GM12864 (cell line): ENCODE data around the gene MAVS.
"Not testable (repeated sequence)": the region's sequence is repeated elsewhere in the genome, so short reads cannot be mapped to it uniquely, and the experiment has no call there.

ENCODE experiments used
- DNase-seq: peaks from one replicate; pipeline ENCODE4 v3.0.0-alpha.2; 2011; ENCODE audit warnings: low read depth
- H3K4me3 ChIP-seq: 2 replicates; pipeline ENCODE4 v1.5.1; 2011; ENCODE audit warnings: mild to moderate bottlenecking, low read depth, low read length, control low read depth
- TF ChIP-seq, protein P1 (sequence below): IDR thresholded peaks from 2 replicates; pipeline ENCODE4 v1.5.1; 2011; ENCODE audit warnings: low read depth, mild to moderate bottlenecking, moderate library complexity, low read length, control low read depth, inconsistent platforms; ENCODE audit errors: missing control alignments

The MAVS gene

DNA sequence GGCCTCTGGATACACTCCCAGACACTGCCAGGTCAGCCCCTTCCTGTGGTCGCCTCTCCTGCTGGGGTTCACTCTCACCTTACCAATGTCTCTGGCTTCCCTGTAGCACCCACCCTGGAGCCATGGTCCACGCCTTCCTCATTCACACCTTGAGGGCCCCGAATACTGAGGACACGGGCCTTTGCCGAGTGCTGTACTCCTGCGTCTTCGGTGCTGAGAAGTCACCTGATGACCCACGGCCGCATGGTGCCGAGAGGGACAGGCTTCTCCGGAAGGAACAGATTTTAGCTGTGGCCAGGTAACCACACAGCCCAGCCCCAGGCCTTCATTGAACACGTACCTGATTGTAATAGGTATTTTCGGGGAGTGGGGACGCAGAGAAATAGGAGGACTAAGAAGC, 24.6 kb upstream of the MAVS start:
- TF ChIP-seq, protein P1, sequence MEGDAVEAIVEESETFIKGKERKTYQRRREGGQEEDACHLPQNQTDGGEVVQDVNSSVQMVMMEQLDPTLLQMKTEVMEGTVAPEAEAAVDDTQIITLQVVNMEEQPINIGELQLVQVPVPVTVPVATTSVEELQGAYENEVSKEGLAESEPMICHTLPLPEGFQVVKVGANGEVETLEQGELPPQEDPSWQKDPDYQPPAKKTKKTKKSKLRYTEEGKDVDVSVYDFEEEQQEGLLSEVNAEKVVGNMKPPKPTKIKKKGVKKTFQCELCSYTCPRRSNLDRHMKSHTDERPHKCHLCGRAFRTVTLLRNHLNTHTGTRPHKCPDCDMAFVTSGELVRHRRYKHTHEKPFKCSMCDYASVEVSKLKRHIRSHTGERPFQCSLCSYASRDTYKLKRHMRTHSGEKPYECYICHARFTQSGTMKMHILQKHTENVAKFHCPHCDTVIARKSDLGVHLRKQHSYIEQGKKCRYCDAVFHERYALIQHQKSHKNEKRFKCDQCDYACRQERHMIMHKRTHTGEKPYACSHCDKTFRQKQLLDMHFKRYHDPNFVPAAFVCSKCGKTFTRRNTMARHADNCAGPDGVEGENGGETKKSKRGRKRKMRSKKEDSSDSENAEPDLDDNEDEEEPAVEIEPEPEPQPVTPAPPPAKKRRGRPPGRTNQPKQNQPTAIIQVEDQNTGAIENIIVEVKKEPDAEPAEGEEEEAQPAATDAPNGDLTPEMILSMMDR = no peak
- no peak for DNase-seq

GRCh38 chr20:3823881-3824280, 22.8 kb upstream of the MAVS start:
- H3K4me3 ChIP-seq = no peak overlapping the region
- TF ChIP-seq, protein P1 = no peak
- DNase-seq = no peak

More for the DNA sequence above, 24.6 kb upstream of the MAVS start:
- H3K4me3 ChIP-seq = no peak overlapping the region

- H3K4me3 ChIP-seq = no peak overlapping the region
- TF ChIP-seq, protein P1 = no peak
- DNase-seq = no peak
Measured at GRCh38 chr20:3825526-3825925, 21.1 kb upstream of the MAVS start.

DNA sequence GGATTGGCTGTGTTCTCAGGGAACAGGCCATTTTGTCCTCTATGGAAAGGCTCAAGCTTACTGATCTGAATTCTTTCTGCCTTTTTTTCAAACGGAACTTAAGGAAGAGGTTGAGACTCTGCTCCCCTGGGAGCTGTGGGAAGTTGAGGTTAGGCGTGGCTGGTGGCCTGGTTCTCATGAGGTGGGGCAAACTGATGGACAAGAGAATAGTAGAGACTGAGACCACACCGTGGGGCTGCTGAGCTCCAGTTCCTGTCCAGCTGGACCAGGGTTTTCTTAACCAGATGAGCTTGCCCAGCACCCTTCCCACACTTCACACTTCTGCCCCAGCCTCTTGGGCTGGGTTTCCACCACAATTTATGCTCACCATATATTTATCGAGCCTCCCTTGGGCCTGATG, 20.2 kb upstream of the MAVS start:
- DNase-seq = no peak
- TF ChIP-seq, protein P1 = no peak
- H3K4me3 ChIP-seq = no peak overlapping the region

DNA sequence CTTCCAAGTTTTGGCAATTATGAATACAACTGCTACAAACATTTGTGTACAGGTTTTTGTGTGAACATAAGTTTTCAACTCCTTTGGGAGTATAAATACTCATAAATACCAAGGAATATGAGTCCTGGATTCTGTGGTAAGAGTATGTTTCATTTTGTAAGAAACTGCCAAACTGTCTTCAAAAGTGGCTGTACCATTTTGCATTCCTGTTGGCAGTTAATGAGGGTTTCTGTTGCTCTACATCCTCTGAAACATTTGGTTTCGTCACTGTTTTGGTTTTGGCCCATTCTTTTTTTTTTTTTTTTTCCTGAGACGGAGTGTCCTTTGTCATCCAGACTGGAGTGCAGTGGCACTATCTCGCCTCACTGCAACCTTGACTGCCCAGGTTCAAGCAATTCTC, 17.8 kb upstream of the MAVS start:
- DNase-seq = no peak
- TF ChIP-seq, protein P1 = no peak

DNA sequence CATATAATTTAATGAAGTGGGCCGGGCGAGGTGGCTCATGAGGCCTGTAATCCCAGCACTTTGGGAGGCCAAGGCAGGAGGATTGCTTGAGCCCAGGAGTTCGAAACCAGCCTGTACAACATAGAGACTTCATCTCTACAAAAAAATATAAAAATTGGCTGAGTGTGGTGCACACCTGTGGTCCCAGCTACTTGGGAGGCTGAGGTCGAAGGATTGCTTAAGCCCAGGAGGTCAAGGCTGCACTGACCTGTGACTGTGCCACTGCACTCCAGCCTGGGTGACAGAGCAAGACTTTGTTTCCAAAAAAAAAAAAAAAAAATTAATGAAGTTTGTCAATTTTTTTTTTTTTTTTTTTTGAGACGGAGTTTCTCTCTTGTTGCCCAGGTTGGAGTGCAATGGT, 16.7 kb upstream of the MAVS start:
- not testable (repeated sequence) for H3K4me3 ChIP-seq, DNase-seq

More for the DNA sequence above, 17.8 kb upstream of the MAVS start:
- no peak overlapping the region for H3K4me3 ChIP-seq

- no peak overlapping the region for H3K4me3 ChIP-seq
- DNase-seq = no peak
- TF ChIP-seq, protein P1 = no peak
Measured at GRCh38 chr20:3836132-3836531, 10.5 kb upstream of the MAVS start.

GRCh38 chr20:3839328-3839727, 7.3 kb upstream of the MAVS start:
- TF ChIP-seq, protein P1 = no peak
- no peak overlapping the region for H3K4me3 ChIP-seq
- no peak for DNase-seq

DNA sequence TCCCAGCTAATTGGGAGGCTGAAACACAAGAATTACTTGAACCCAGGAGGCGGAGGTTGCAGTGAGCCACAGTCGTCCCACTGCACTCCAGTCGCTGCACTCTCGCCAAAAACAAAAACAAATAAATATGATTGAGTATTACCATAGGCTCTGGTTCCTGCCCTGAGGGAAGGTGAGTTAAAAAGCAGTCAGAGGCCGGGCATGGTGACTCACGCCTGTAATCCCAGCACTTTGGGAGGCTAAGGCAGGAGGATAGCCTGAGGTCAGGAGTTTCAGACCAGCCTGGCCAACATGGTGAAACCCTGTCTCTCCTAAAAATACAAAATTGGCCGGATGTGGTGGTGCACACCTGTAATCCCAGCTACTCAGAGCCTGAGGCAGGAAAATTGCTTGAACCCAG, 6.4 kb upstream of the MAVS start:
- not testable (repeated sequence) for DNase-seq, H3K4me3 ChIP-seq
